Karpas-422 (cell line): ENCODE data around the gene CMTM6. TPM values are rescaled to one million over a fixed set of nuclear protein-coding genes. Genes with fewer than 3 reads are reported as not detected.
"Not testable (repeated sequence)": the region's sequence is repeated elsewhere in the genome, so short reads cannot be mapped to it uniquely, and the experiment has no call there.

Experiments
- DNase-seq: peaks from one replicate; pipeline ENCODE4 v3.0.0-alpha.2; 2015
- H2AFZ ChIP-seq: fragments of 200-600 bp; sonication (generic); 2 replicates; pipeline ENCODE4 v1.6.1; 2014; ENCODE audit warnings: antibody characterized with exemption, low read length, mixed read lengths
- H3K27ac ChIP-seq: fragments of 200-600 bp; sonication (generic); 2 replicates; pipeline ENCODE4 v1.5.1; 2014; ENCODE audit warnings: mild to moderate bottlenecking, low read length, moderate library complexity
- H3K27me3 ChIP-seq: fragments of 200-600 bp; sonication (generic); 2 replicates; pipeline ENCODE4 v1.6.1; 2014; ENCODE audit warnings: low read length, mixed read lengths
- H3K36me3 ChIP-seq: fragments of 200-600 bp; sonication (generic); 2 replicates; pipeline ENCODE4 v1.6.1; 2014; ENCODE audit warnings: low read length, mixed read lengths; ENCODE audit not compliant: insufficient read depth
- H3K4me1 ChIP-seq: fragments of 200-600 bp; sonication (generic); 2 replicates; pipeline ENCODE4 v1.6.1; 2014; ENCODE audit warnings: mild to moderate bottlenecking, low read length, mixed read lengths
- H3K4me2 ChIP-seq: fragments of 200-600 bp; sonication (generic); 2 replicates; pipeline ENCODE4 v1.6.1; 2014; ENCODE audit warnings: low read length, low read depth, mild to moderate bottlenecking; ENCODE audit not compliant: poor library complexity, severe bottlenecking
- H3K4me3 ChIP-seq: fragments of 200-600 bp; sonication (generic); 2 replicates; pipeline ENCODE4 v1.5.1; 2014; ENCODE audit warnings: mild to moderate bottlenecking, antibody characterized with exemption, low read length, mixed read lengths
- H3K79me2 ChIP-seq: fragments of 200-600 bp; sonication (generic); 2 replicates; pipeline ENCODE4 v1.6.1; 2014; ENCODE audit warnings: mild to moderate bottlenecking, low read length, mixed read lengths
- H3K9ac ChIP-seq: fragments of 200-600 bp; sonication (generic); 2 replicates; pipeline ENCODE4 v1.6.0; 2014; ENCODE audit warnings: low read length
- H3K9me2 ChIP-seq: fragments of 200-600 bp; sonication (generic), shearing (Covaris generic); replicated peaks from 2 replicates; pipeline ENCODE4 v1.6.0; 2014; ENCODE audit warnings: mild to moderate bottlenecking, low read length, moderate library complexity; ENCODE audit not compliant: insufficient read depth
- H3K9me3 ChIP-seq: fragments of 300-700, 200-600 bp; sonication (generic); 2 replicates; pipeline ENCODE4 v1.6.1; 2014; ENCODE audit warnings: low read length, mixed read lengths
- H4K20me1 ChIP-seq: fragments of 200-600 bp; sonication (generic); 2 replicates; pipeline ENCODE4 v1.6.1; 2014; ENCODE audit warnings: mild to moderate bottlenecking, antibody characterized with exemption, low read length, low read depth; ENCODE audit not compliant: insufficient read depth
- total RNA-seq: library from RNA; depleted of rRNA; stranded (reverse); fragments of >200 nt; shearing (Covaris generic); gene quantifications from 2 replicates; pipeline ENCODE4 v1.2.3, GENCODE V29; 2014; ENCODE audit warnings: low replicate concordance

CMTM6 gene
- total RNA-seq, 1 experiment from 2014 or later = 171 TPM

- no peaks in the 10 kb centered on the region for H3K79me2 ChIP-seq
Observed at GRCh38 chr3:32443478-32443877, 59.2 kb downstream of the CMTM6 start.

GRCh38 chr3:32442766-32443165 lies 59.9 kb downstream of the CMTM6 start:
- no peak overlapping the region for H2AFZ ChIP-seq
- no peak overlapping the region for H3K4me2 ChIP-seq
- no peak overlapping the region for H3K27ac ChIP-seq
- H4K20me1 ChIP-seq = no peaks in the 10 kb centered on the region
- H3K27me3 ChIP-seq = no peaks in the 10 kb centered on the region
- H3K9me2 ChIP-seq = no peaks in the 10 kb centered on the region
- H3K36me3 ChIP-seq = no peaks in the 10 kb centered on the region
- no peak overlapping the region for H3K9ac ChIP-seq
- H3K9me3 ChIP-seq = no peaks in the 10 kb centered on the region
- H3K4me3 ChIP-seq = no peak overlapping the region
- peaks cover 26% of the 10 kb centered on the region for H3K4me1 ChIP-seq
- no peak for DNase-seq
- no peaks in the 10 kb centered on the region for H3K79me2 ChIP-seq

More at GRCh38 chr3:32443478-32443877, 59.2 kb downstream of the CMTM6 start:
- no peak overlapping the region for H2AFZ ChIP-seq
- H3K9ac ChIP-seq = no peak overlapping the region
- H3K9me3 ChIP-seq = no peaks in the 10 kb centered on the region
- H3K36me3 ChIP-seq = no peaks in the 10 kb centered on the region
- no peak for DNase-seq
- H4K20me1 ChIP-seq = no peaks in the 10 kb centered on the region
- no peaks in the 10 kb centered on the region for H3K9me2 ChIP-seq
- H3K4me1 ChIP-seq = peaks cover 25% of the 10 kb centered on the region
- no peaks in the 10 kb centered on the region for H3K27me3 ChIP-seq
- no peak overlapping the region for H3K4me2 ChIP-seq
- no peak overlapping the region for H3K4me3 ChIP-seq
- H3K27ac ChIP-seq = no peak overlapping the region

- Histone ChIP-seq H4K20me1 (no peaks in the 10 kb centered on the region), H3K4me2 (peak overlapping the region; percentile 45), H3K27ac (peak overlapping the region; percentile 45; the same call in 1 of the 2 replicates)
Observed at GRCh38 chr3:32440611-32441350, 61.9 kb downstream of the CMTM6 start.

GRCh38 chr3:32439421-32439820 lies 63.2 kb downstream of the CMTM6 start:
- not testable (repeated sequence) for H3K27ac ChIP-seq, H4K20me1 ChIP-seq, H3K4me3 ChIP-seq, DNase-seq, H3K79me2 ChIP-seq, H3K4me2 ChIP-seq, H3K9ac ChIP-seq, H3K9me3 ChIP-seq, H3K27me3 ChIP-seq, H3K36me3 ChIP-seq, H2AFZ ChIP-seq, H3K9me2 ChIP-seq
- peaks cover 31% of the 10 kb centered on the region for H3K4me1 ChIP-seq

More at GRCh38 chr3:32440611-32441350, 61.9 kb downstream of the CMTM6 start:
- peaks cover 31% of the 10 kb centered on the region for H3K4me1 ChIP-seq
- H3K4me3 ChIP-seq = no peak overlapping the region
- no peaks in the 10 kb centered on the region for H3K27me3 ChIP-seq
- H2AFZ ChIP-seq = no peak overlapping the region
- H3K79me2 ChIP-seq = no peaks in the 10 kb centered on the region
- no peaks in the 10 kb centered on the region for H3K36me3 ChIP-seq
- no peaks in the 10 kb centered on the region for H3K9me2 ChIP-seq
- peak; percentile 67 for DNase-seq
- no peaks in the 10 kb centered on the region for H3K9me3 ChIP-seq
- no peak overlapping the region for H3K9ac ChIP-seq

- H3K79me2 ChIP-seq = no peaks in the 10 kb centered on the region
- H3K9me2 ChIP-seq = no peaks in the 10 kb centered on the region
- H3K4me2 ChIP-seq = no peak overlapping the region
- no peak overlapping the region for H3K4me3 ChIP-seq
- H3K36me3 ChIP-seq = no peaks in the 10 kb centered on the region
- peaks cover 31% of the 10 kb centered on the region for H3K4me1 ChIP-seq
- peak; percentile 53 for DNase-seq
- H3K9ac ChIP-seq = no peak overlapping the region
- no peaks in the 10 kb centered on the region for H3K9me3 ChIP-seq
- no peak overlapping the region for H2AFZ ChIP-seq
- H4K20me1 ChIP-seq = no peaks in the 10 kb centered on the region
- H3K27me3 ChIP-seq = no peaks in the 10 kb centered on the region
- no peak overlapping the region for H3K27ac ChIP-seq
Observed at GRCh38 chr3:32438596-32439344, 63.9 kb downstream of the CMTM6 start.

- H3K9ac ChIP-seq = no peak overlapping the region
- no peaks in the 10 kb centered on the region for H3K9me3 ChIP-seq
- H3K9me2 ChIP-seq = no peaks in the 10 kb centered on the region
- peaks cover 31% of the 10 kb centered on the region for H3K4me1 ChIP-seq
- H3K79me2 ChIP-seq = no peaks in the 10 kb centered on the region
- H3K4me3 ChIP-seq = no peak overlapping the region
- H3K4me2 ChIP-seq = no peak overlapping the region
- H2AFZ ChIP-seq = no peak overlapping the region
- H3K27me3 ChIP-seq = no peaks in the 10 kb centered on the region
- H4K20me1 ChIP-seq = no peaks in the 10 kb centered on the region
- no peak for DNase-seq
- H3K27ac ChIP-seq = no peak overlapping the region
- H3K36me3 ChIP-seq = no peaks in the 10 kb centered on the region
Observed at GRCh38 chr3:32437896-32438295, 64.8 kb downstream of the CMTM6 start.

- Histone ChIP-seq H3K9me2 (no peaks in the 10 kb centered on the region), H3K27me3 (no peaks in the 10 kb centered on the region), H3K9me3 (no peaks in the 10 kb centered on the region), H3K4me1 (peaks cover 31% of the 10 kb centered on the region), H2AFZ (no peak overlapping the region), H3K4me3 (no peak overlapping the region), H4K20me1 (no peaks in the 10 kb centered on the region), H3K4me2 (no peak overlapping the region), H3K27ac (no peak overlapping the region), H3K9ac (no peak overlapping the region), H3K36me3 (no peaks in the 10 kb centered on the region), H3K79me2 (no peaks in the 10 kb centered on the region)
- DNase-seq = no peak
Observed at GRCh38 chr3:32436816-32437189, 65.8 kb downstream of the CMTM6 start.

- Histone ChIP-seq H4K20me1 (no peaks in the 10 kb centered on the region), H3K9me3 (no peaks in the 10 kb centered on the region), H3K27ac (no peak overlapping the region), H3K9me2 (no peaks in the 10 kb centered on the region), H3K4me1 (peaks cover 31% of the 10 kb centered on the region), H3K9ac (no peak overlapping the region), H3K27me3 (no peaks in the 10 kb centered on the region), H3K36me3 (no peaks in the 10 kb centered on the region), H3K4me2 (no peak overlapping the region), H3K79me2 (no peaks in the 10 kb centered on the region), H2AFZ (no peak overlapping the region), H3K4me3 (no peak overlapping the region)
- DNase-seq = no peak
Observed at GRCh38 chr3:32435911-32436815, 66.5 kb downstream of the CMTM6 start.
